Brain microvascular endothelial cell (primary cell): ENCODE measurements around the gene CADM1.

Experiments used
- DNase-seq: peaks from one replicate; pipeline ENCODE4 v3.0.0-alpha.2; 2020
- H3K27ac ChIP-seq: fragments of 250-450 bp; sonication (Bioruptor Pico); 2 replicates; pipeline ENCODE4 v1.5.1; 2020; ENCODE audit warnings: mild to moderate bottlenecking, moderate library complexity
- H3K27me3 ChIP-seq: fragments of 250-450 bp; sonication (Bioruptor Pico); replicated peaks from 2 replicates; pipeline ENCODE4 v1.5.1; 2020; ENCODE audit warnings: mild to moderate bottlenecking
- H3K36me3 ChIP-seq: fragments of 250-450 bp; sonication (Bioruptor Pico); replicated peaks from 2 replicates; pipeline ENCODE4 v1.5.1; 2020; ENCODE audit warnings: mild to moderate bottlenecking
- H3K4me3 ChIP-seq: 2 replicates; pipeline ENCODE4 v1.5.1; 2011; ENCODE audit warnings: low read depth, mild to moderate bottlenecking, control low read depth, low read length, moderate library complexity
- in situ Hi-C: cut with HindIII; loops from 2 replicates; pipeline ENCODE4 v1.10.0; 2017; ENCODE audit warnings: low sequenced_read_pairs, low pct_ligation_motif_present
- TF ChIP-seq, protein P1 (sequence below): IDR thresholded peaks from 2 replicates; pipeline ENCODE4 v1.5.1; 2011; ENCODE audit warnings: low read depth, mild to moderate bottlenecking, moderate library complexity, low read length, control low read depth, inconsistent platforms; ENCODE audit errors: missing control alignments

Gene CADM1

GRCh38 chr11:115406404-115406803, 97.8 kb downstream of the CADM1 start:
- Histone ChIP-seq H3K27ac (no peak overlapping the region), H3K4me3 (no peak overlapping the region), H3K36me3 (no peaks in the 10 kb centered on the region), H3K27me3 (no peaks in the 10 kb centered on the region)
- in situ Hi-C loops: no loop called here
- no peak for DNase-seq
- TF ChIP-seq, protein P1, sequence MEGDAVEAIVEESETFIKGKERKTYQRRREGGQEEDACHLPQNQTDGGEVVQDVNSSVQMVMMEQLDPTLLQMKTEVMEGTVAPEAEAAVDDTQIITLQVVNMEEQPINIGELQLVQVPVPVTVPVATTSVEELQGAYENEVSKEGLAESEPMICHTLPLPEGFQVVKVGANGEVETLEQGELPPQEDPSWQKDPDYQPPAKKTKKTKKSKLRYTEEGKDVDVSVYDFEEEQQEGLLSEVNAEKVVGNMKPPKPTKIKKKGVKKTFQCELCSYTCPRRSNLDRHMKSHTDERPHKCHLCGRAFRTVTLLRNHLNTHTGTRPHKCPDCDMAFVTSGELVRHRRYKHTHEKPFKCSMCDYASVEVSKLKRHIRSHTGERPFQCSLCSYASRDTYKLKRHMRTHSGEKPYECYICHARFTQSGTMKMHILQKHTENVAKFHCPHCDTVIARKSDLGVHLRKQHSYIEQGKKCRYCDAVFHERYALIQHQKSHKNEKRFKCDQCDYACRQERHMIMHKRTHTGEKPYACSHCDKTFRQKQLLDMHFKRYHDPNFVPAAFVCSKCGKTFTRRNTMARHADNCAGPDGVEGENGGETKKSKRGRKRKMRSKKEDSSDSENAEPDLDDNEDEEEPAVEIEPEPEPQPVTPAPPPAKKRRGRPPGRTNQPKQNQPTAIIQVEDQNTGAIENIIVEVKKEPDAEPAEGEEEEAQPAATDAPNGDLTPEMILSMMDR: no peak

- no peak for DNase-seq
- Histone ChIP-seq H3K27me3 (no peaks in the 10 kb centered on the region), H3K36me3 (no peaks in the 10 kb centered on the region), H3K27ac (no peak overlapping the region), H3K4me3 (no peak overlapping the region)
- TF ChIP-seq, protein P1: no peak
- in situ Hi-C loops: no loop called here
Measured at GRCh38 chr11:115398333-115399080, 105.7 kb downstream of the CADM1 start.

DNA sequence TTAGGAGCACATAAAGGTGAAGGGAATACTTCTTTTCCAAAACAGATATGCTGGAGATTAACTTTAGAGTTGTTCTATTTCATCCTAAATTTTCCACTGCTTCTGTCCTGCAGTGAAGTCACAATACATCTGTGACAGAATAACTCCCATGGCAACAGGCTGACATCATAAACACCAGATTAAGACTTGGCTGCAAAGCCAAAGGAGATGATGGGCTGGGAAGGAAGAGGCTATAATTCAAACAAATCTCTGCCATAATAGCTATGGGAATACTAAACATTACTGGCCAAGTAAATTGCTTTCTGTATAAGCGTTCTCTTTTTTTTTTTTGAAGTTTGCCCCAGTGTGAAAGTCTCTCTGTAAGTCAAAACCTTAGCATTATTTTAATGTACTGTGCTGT, 107.7 kb downstream of the CADM1 start:
- Histone ChIP-seq H3K27me3 (no peaks in the 10 kb centered on the region), H3K4me3 (no peak overlapping the region), H3K36me3 (no peaks in the 10 kb centered on the region), H3K27ac (no peak overlapping the region)
- in situ Hi-C loops: no loop called here
- TF ChIP-seq, protein P1: no peak
- no peak for DNase-seq

GRCh38 chr11:115393950-115394349, 110.3 kb downstream of the CADM1 start:
- in situ Hi-C loops: no loop called here
- H3K36me3 ChIP-seq: no peaks in the 10 kb centered on the region
- DNase-seq: no peak

GRCh38 chr11:115391598-115391997, 112.6 kb downstream of the CADM1 start:
- in situ Hi-C loops: no loop called here
- no peak for DNase-seq
- Histone ChIP-seq H3K4me3 (no peak overlapping the region), H3K27me3 (no peaks in the 10 kb centered on the region), H3K36me3 (no peaks in the 10 kb centered on the region), H3K27ac (no peak overlapping the region)
- TF ChIP-seq, protein P1: no peak

More at GRCh38 chr11:115393950-115394349, 110.3 kb downstream of the CADM1 start:
- H3K4me3 ChIP-seq: no peak overlapping the region
- no peaks in the 10 kb centered on the region for H3K27me3 ChIP-seq
- no peak overlapping the region for H3K27ac ChIP-seq
- TF ChIP-seq, protein P1: no peak

- in situ Hi-C loops: no loop called here
Measured at GRCh38 chr11:115391160-115391559, 113.1 kb downstream of the CADM1 start.

More at GRCh38 chr11:115391160-115391559, 113.1 kb downstream of the CADM1 start:
- H3K27me3 ChIP-seq: no peaks in the 10 kb centered on the region
- no peaks in the 10 kb centered on the region for H3K36me3 ChIP-seq
- TF ChIP-seq, protein P1: no peak
- no peak overlapping the region for H3K4me3 ChIP-seq
- no peak overlapping the region for H3K27ac ChIP-seq
- no peak for DNase-seq
